Gastrocnemius medialis (tissue), 4 donors: ENCODE measurements around the gene FMO4.

Source experiments
- CTCF ChIP-seq, 5 experiments: fragments of 450-650 bp in 3 of 5; fragments of 200-600 bp in 2 of 5; sonication (generic) in 2 of 5; IDR thresholded peaks in 4 of 5; conservative IDR thresholded peaks in 1 of 5; 1 replicate in 4 of 5; 2 replicates in 1 of 5; pipeline ENCODE4 v1.5.1; 2016 to 2019; ENCODE audit warnings: antibody characterized with exemption in 5 of 5, mild to moderate bottlenecking in 3 of 5, moderate library complexity in 3 of 5
- POLR2A ChIP-seq, 2 donors: fragments of 450-650 bp; IDR thresholded peaks; one replicate each; pipeline ENCODE4 v1.6.1; 2017; ENCODE audit warnings: antibody characterized with exemption in 2 of 2, mild to moderate bottlenecking in 2 of 2, moderate library complexity in 2 of 2

GRCh38 chr1:171345536-171345935, 31.6 kb downstream of the FMO4 start:
- TF ChIP-seq POLR2A (IDR thresholded peaks at IDR 0.05) (no peak), CTCF (IDR thresholded peaks at IDR 0.05 in 4 of 5, conservative IDR thresholded peaks at IDR 0.05 in 1 of 5) (no peak)
